Activated CD4-positive, alpha-beta T cell treated with anti-CD3 and anti-CD28 coated beads for 4 hours (primary cell): ENCODE data around the gene POLH.
"Not testable (repeated sequence)": the region's sequence is repeated elsewhere in the genome, so short reads cannot be mapped to it uniquely, and the experiment has no call there.

Experiments used
- DNase-seq, 2 donors: peaks; one replicate each; pipeline ENCODE4 v3.0.0-alpha.2; 2020

The POLH gene

DNA sequence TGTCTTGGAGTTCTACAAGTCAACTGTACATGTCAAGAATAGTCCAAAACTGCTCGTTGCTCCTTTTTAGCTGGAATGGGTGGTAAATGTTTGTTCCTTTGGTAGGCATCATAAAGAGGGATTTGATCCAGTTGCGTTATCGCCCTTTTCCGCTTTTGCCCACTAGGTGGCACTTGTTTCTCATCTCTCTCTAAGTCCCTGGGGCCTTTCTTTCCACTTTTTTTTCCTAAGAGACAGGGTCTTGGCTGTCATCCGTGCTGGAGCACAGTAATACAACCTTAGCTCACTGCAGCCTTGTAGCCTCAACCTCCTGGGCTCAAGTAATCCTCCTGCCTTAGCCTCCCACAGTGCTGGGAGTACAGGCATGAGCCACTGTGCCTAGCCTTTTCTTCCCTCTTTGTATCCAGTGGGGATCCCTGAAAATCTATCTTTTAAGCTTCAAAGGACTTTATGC is 32.4 kb downstream of the POLH start:
- DNase-seq: peak; percentile 36 to 64

DNA sequence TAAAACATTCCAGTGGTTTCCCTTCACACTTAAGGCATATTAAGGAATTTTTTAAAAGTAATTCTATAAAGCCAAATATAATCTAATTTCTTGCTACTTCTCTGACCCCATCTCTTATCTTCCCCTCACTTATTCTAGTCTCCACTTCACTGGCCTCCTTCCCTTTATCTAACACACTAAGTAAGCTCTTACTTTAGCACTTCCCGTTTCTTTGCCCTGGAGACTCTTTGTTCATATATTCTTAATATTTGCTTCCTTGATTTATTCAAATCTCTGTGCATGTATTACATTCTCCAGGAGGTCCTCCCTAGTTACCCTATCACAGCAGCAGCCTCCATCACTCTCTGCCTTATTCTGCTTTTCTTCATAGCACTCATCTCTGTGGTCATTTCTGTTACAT is 32.8 kb downstream of the POLH start:
- no peak for DNase-seq

DNA sequence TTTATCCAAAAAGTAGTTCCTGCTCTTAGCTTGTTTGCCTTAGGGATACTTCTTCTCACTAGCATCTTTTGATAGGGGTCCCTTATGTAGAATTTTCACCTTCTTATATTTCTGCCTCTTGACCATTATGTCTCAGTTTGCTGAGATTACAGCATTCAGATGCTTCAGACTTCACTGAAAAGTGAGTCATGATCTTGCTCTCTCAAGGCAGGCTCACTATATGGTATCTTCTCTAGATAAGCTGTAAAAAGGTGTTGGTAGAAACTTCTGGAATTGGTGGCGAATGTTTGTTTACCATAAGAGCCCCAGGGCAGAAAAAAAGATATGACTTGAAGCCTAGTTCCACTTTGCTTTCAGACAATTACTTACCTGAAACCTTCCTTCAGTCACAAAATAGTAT is 33.4 kb downstream of the POLH start:
- DNase-seq: no peak

GRCh38 chr6:43610431-43610830 is 34.4 kb downstream of the POLH start:
- DNase-seq: no peak

DNA sequence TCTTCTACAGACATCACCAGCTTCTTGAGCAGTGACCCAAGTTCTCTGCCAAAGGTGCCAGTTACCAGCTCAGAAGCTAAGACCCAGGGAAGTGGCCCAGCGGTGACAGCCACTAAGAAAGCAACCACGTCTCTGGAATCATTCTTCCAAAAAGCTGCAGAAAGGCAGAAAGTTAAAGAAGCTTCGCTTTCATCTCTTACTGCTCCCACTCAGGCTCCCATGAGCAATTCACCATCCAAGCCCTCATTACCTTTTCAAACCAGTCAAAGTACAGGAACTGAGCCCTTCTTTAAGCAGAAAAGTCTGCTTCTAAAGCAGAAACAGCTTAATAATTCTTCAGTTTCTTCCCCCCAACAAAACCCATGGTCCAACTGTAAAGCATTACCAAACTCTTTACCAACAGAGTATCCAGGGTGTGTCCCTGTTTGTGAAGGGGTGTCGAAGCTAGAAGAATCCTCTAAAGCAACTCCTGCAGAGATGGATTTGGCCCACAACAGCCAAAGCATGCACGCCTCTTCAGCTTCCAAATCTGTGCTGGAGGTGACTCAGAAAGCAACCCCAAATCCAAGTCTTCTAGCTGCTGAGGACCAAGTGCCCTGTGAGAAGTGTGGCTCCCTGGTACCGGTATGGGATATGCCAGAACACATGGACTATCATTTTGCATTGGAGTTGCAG is 37.9 kb downstream of the POLH start:
- no peak for DNase-seq

- no peak for DNase-seq
Measured at GRCh38 chr6:43614396-43614730, 38.4 kb downstream of the POLH start.

- no peak for DNase-seq
Measured at GRCh38 chr6:43616725-43617472, 40.9 kb downstream of the POLH start.

- DNase-seq: no peak
Measured at GRCh38 chr6:43621078-43621835, 45.3 kb downstream of the POLH start.

- DNase-seq: no peak
Measured at GRCh38 chr6:43621836-43622180, 45.8 kb downstream of the POLH start.

GRCh38 chr6:43622541-43622940 is 46.6 kb downstream of the POLH start:
- no peak for DNase-seq

DNA sequence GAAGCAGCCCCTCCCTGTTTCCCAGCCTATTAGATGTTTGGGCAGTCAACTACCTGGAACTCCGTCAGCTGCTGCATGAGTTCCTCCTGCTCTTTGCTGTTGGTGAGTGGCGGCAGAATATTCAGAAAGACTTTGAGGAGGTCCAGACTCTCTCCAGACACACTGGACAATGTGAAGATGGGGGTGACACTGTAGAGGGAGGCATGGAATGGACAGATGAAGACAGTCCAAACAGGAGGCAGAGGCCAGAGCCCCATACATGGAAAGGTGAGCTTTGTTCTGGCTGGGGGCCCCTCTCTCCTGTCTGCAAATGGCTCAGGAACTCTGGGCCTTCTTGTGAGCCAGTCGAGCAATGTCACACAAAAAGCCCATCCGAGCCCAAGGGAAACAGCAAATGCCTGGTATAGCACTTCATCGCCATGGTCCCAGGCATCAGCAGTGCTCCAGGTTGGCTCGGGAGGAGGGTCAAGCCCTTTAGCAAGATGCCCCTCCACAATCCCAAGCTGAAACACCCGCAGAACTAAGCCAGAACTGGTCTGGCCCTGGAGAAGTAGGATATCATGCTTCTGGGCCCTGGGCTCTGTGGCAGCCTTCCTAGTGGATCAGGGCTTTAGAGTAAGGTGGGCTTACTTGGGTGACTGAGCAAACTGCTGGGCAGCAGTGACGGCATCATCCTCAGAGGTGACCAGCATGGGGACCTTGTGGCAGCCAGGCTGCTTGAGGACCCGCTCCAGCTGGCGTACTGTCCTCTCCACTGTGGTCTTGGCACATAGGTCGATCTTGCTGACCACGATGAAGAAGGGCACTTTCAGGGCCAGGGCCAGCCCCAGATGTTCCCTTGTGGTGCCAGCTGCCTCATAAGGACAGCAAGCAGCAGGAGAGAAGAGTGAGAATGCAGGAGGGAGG is 48.1 kb downstream of the POLH start:
- DNase-seq: no peak

DNA sequence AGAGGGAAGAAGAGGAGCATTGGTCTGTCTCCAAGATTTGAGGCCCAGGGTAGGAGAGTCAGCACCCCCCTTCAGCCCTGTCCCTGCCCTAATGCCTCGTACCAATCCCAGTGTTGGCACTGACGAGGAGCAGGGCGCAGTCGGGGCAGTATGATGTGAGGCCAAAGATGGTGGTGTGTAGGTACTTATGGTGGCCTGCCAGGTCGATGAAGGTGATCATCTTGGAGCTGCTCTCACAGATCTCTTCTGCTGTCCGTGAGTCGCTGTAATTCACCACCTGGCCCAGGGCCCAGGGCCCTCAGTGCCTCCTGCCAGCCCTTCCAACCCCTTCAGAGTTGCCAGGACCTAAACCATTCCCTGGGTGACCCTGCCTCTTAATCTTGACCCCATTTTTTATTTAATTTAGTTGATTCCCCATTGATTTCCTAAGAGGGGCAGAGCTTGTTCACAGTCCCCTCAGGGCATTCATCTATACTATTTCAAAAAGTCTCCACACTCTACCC is 48.9 kb downstream of the POLH start:
- DNase-seq: no peak

GRCh38 chr6:43625393-43625992 is 49.5 kb downstream of the POLH start:
- no peak for DNase-seq

DNA sequence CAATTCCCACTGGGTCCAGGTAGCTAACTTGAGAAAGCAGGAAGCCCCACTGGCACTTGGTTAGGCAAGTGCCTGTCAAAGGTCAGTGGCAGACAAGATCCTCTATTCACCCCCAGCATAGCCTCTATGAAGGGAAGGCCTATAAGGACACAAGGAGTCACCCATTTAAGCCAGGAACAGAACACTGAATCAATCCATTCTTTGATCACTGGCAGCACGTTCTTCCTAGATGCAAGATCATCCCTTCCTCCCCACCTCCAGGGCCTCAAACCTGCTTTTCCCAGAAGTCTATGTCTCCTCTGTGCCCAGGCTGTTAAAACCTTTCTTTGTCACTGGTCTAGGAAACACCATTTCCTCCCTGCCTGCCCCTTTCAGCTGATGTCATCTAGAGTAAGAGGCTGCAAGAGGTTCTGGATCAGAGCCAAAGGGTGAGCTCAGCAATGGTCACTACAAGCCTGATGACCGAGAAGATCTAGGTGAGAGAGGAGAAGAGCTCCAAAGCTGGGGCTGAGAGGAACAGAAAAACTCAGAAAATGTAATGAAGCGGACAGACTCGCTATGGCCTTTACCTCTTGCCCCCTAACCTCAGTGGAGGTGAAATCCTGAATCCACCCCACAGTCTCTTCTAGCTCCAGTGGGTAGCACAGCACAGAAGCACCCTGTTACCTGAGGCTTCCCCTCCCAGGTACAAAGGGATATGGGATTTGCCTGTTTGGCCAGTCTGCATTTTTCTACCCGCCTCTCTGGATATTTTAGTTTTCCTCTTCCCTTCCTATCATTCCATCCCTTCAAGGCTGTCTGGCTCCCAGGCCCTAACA is 51.2 kb downstream of the POLH start:
- DNase-seq: no peak

- peak; percentile 45 to 51 for DNase-seq
Measured at GRCh38 chr6:43628393-43629103, 52.6 kb downstream of the POLH start.

- peak; percentile 94 to 96 for DNase-seq
Measured at GRCh38 chr6:43629104-43629504, 53.1 kb downstream of the POLH start, which contains the start of gene GTPBP2. GTPBP2 (minus strand) TSS chr6:43629264; CDS start chr6:43629162, 102 bp downstream.

DNA sequence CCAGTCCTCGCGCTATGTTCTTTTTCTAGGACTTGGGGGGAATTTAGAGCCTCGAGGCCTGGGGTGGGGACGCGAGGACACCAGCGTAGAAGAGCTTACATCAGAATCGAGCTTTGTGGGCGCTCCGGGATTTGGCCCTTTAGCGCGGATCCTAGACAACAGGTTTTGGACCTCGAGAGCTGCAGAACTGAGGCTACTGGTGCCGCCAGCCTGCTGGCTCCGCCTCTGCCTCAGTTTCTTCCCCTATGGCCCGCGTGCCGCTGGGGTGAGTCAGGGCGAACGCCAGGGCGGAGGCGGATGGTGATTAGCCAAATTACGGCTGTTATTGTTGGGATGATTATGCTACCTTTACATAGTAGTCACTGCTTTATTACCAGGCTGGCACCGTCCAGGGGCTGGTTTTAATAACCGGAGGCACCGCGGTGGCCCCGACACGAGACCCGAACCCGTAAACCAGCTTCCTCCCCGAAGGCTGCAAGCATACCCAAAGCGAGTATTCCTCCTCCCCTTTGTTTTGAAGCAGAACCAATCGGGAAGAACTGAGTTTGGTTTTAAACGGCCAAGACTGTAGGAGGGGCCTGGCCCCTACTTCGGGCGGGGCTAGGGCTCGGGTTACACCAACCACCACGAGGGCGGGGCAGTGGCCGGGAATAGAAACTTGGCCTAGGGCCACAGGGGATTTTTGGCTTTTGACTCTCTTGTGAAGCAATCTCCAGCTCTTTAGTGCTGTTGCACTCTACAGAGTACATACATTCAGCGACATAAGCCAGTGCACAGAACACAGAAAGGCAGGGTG is 53.7 kb downstream of the POLH start:
- peak; percentile 79 to 82 for DNase-seq

- no peak for DNase-seq
Measured at GRCh38 chr6:43630980-43631619, 55.1 kb downstream of the POLH start.

GRCh38 chr6:43633002-43633401 is 57.0 kb downstream of the POLH start:
- DNase-seq: not testable (repeated sequence)
